IPS-20b (cell line): Measurements from ENCODE around the gene DLG2.

ENCODE experiments used
- H3K27ac ChIP-seq: one replicate; pipeline ENCODE4 v1.5.1; 2013; ENCODE audit warnings: low read length
- H3K27me3 ChIP-seq: 2 replicates; pipeline ENCODE4 v1.6.1; 2013; ENCODE audit warnings: mild to moderate bottlenecking, low read length, inconsistent platforms; ENCODE audit not compliant: insufficient read depth
- H3K36me3 ChIP-seq: 2 replicates; pipeline ENCODE4 v1.6.1; 2013; ENCODE audit warnings: low read depth, mild to moderate bottlenecking, inconsistent platforms, low read length, moderate library complexity; ENCODE audit not compliant: insufficient read depth
- H3K4me1 ChIP-seq: 2 replicates; pipeline ENCODE4 v1.6.1; 2013; ENCODE audit warnings: mild to moderate bottlenecking, control low read depth, inconsistent platforms, low read length, moderate library complexity; ENCODE audit not compliant: insufficient read depth
- H3K4me3 ChIP-seq: 2 replicates; pipeline ENCODE4 v1.5.1; 2013; ENCODE audit warnings: mild to moderate bottlenecking, low read length, inconsistent platforms
- H3K9ac ChIP-seq: 2 replicates; pipeline ENCODE4 v1.6.1; 2013; ENCODE audit warnings: low read depth, mild to moderate bottlenecking, inconsistent platforms, low read length, moderate library complexity
- H3K9me3 ChIP-seq: 2 replicates; pipeline ENCODE4 v1.6.1; 2013; ENCODE audit warnings: mild to moderate bottlenecking, low read depth, low read length, inconsistent platforms; ENCODE audit not compliant: insufficient read depth

The DLG2 gene

DNA sequence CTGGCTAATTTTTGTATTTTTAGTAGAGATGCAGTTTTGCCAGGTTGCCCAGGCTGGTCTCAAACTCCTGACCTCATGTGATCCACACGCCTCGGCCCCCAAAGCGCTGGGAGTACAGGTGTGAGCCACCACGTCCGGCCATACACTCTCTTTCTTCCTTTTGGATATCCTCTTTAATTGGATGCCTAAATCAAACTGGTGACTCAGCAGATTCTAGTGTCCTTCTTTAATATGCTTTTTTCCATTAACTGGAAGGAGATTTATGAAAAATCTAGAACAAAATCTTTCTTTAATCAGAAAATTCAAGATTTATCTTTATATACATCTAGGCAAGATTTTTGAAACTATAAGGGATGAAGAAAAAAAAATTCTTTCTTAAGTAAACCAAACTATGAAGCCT is 1371.7 kb downstream of the DLG2 start:
- no peaks in the 10 kb centered on the region for H3K9me3 ChIP-seq
- no peak overlapping the region for H3K27ac ChIP-seq
- H3K9ac ChIP-seq, result no peak overlapping the region
- H3K36me3 ChIP-seq, result no peaks in the 10 kb centered on the region
- H3K4me1 ChIP-seq, result no peaks in the 10 kb centered on the region
- no peaks in the 10 kb centered on the region for H3K27me3 ChIP-seq
- H3K4me3 ChIP-seq, result no peak overlapping the region

DNA sequence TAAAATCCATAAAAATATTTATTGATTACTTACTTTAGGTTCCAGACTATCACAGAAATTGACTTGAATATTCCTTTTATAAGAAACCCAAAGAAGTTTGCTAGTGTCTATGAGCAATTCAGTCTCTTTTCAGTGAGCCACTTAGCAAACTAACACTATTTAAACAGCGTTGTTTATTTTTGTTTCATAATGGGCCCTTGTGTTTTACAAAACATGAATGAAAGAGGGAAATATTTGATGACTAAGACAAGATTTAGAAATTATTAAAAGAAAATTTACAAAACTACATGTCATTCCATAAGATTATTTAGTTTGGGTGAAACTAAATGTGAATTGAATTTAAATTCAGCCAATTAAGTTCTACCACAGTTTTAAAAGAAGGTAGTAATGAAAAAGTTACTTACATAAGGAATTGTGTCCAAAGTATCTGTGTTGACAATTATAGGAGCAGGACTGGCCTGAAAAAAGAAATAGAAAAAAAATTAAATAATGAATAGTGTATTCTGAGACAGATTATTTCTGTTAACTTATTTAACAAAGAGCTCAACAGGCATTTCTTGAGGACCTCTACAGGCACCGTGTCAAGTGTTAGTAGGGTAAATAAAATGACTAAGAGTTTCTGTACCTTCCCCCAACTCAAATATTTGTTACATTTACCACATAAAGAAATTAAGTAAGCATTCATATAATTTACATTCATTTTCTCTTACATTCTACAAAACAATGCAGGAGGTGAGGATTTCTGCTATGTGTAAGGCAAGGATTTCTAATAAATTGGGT is 1376.1 kb downstream of the DLG2 start:
- Histone ChIP-seq H3K4me3 (no peak overlapping the region), H3K27me3 (no peaks in the 10 kb centered on the region), H3K9ac (no peak overlapping the region), H3K4me1 (no peaks in the 10 kb centered on the region), H3K9me3 (no peaks in the 10 kb centered on the region), H3K36me3 (no peaks in the 10 kb centered on the region), H3K27ac (no peak overlapping the region)

DNA sequence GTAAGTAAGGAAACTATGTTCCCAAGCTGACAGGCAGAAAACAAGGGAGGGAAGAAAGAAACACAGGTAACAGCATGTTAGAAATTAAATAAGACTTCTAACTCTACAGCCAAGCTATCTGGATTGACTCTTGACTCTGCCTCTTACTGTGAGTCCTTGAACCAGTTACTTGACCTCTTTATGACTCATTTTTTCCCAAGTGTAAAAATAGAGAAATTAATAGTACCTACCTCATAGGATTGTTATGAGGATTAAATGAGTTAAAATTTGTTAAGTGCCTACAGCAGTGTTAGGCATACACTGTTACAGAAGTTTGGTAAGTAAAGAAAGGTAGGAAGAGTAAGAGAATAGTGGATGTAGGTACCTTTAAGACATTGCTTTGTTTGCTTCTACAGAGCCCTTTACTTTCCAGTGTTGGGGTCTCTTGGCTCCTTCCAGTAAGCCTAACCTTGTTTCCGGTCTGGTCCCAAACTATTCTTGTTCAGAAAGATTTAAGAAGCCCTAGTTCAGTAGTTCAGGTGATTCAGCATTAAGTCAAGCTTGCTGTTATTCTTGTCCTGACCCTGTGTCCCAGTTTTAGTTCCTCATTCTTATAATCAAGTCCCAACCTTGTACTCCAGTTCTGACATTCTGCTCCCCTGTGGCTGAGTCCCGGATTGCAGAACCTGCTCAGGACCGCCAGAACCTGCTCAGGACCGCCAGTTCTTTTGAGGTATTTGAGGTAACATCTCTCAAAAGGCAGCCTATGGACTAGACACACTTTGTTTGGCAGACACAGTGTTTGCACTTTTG is 1377.6 kb downstream of the DLG2 start:
- Histone ChIP-seq H3K9ac (no peak overlapping the region), H3K27ac (no peak overlapping the region), H3K27me3 (no peaks in the 10 kb centered on the region), H3K4me3 (no peak overlapping the region), H3K9me3 (no peaks in the 10 kb centered on the region), H3K4me1 (no peaks in the 10 kb centered on the region), H3K36me3 (no peaks in the 10 kb centered on the region)

DNA sequence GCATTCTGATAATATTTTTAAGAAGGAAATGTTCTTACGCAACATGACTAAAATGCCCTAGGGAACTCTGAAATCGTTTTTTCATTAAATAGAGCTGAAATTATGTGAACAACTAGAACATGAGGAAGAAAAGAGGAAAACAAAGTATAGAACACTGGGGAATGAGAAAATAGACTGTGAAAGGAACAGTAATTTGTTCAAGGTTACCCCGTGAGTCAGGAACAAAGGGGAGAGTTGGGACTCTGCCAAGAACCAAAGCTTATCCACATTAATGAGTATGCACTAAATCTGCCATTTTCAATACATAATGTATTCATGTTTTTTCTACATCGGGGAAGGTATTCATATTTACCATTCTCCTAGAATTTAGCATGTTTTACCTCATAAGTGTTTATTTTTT is 1379.2 kb downstream of the DLG2 start:
- Histone ChIP-seq H3K4me1 (no peaks in the 10 kb centered on the region), H3K27ac (no peak overlapping the region), H3K9ac (no peak overlapping the region), H3K27me3 (no peaks in the 10 kb centered on the region), H3K9me3 (no peaks in the 10 kb centered on the region), H3K36me3 (no peaks in the 10 kb centered on the region), H3K4me3 (no peak overlapping the region)

DNA sequence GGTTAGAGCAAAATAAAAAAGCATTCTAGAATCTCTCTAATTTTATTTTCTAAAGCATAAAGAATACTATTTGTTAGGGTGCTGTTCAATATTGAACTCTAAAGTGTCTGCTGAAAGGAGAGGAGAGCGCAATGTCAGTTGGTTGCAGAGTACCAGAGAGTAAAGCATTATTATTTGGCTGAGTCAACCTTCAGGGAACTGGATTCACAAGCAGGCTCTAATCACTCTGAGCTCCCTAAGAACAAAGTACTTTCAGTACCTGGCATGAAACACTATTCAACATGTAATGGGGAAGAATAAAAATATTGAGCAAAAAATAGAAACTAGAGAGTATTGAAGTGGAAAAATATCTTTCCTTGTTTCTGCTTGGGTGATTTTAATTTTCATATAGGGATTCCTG is 1380.0 kb downstream of the DLG2 start:
- H3K9ac ChIP-seq, result no peak overlapping the region
- no peak overlapping the region for H3K4me3 ChIP-seq
- no peaks in the 10 kb centered on the region for H3K9me3 ChIP-seq
- peaks cover under 1% of the 10 kb centered on the region; the same call in 1 of the 2 replicates for H3K4me1 ChIP-seq
- no peaks in the 10 kb centered on the region for H3K36me3 ChIP-seq
- H3K27me3 ChIP-seq, result no peaks in the 10 kb centered on the region
- H3K27ac ChIP-seq, result no peak overlapping the region

DNA sequence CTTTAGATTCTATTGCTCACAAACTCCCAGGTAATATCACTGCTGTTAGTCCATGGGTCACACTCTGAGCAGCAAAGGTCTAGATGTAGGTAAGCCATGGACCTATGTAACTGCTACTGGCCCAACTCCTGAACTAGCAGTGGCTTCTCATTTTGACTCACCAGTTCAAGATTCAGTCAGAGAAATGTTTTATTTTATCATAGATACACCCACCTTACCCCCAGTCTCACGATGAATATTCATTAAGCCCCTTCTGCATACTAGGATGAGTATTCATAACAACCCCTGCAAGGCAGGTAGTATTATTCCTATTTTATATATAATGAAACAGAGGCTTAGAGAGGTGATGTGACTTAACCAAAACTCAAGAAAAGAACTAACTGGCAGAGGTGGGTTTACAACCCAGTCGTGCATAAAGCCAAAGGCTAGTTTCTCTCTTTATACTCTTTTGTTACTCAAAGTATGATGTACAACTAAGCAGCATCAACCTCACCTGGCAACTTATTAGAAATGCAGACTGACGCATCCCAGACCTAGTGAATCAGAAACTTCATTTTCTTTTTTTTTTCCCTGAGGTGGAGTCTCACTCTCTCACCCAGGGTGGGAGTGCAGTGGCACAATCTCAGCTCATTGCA is 1383.4 kb downstream of the DLG2 start:
- Histone ChIP-seq H3K9ac (no peak overlapping the region), H3K36me3 (no peaks in the 10 kb centered on the region), H3K4me3 (no peak overlapping the region), H3K4me1 (peaks cover 18% of the 10 kb centered on the region), H3K27me3 (no peaks in the 10 kb centered on the region), H3K27ac (no peak overlapping the region), H3K9me3 (no peaks in the 10 kb centered on the region)

DNA sequence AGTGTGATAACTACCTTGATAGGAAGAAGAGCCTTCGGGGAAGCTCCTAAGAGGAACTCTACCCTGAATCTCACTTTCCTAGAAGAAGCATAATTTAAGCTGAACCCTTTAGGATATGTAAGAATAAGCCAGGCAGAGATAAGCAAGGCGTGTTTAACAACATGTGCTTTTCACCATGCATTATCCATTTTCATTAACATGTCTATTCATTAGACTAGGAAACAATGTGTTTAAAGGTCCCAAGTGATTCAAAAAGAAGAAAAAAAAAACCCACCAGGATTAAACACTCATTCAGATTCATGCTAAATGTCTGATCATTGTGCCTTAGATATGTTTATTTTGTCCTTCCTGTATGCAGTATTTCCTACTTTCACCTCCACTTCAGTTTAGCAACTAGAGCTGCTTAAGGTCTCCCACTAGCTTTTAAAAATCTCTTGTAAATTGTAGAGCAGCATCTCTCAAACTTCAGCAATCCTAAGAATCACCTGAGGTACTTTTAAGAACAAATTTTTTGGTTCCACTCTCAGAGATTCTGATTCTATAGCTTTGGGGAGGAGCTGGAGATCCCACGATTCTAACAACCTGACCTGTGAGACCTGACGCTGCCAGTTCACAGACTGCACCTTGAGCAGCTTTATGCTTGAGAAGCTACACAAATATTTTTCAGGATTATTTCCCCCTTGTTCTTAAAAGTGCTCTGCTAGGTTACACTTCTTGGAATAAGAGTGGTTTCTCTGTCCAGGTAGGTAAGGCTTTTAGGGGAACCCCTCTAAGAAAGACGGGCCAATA is 1385.6 kb downstream of the DLG2 start:
- H3K9me3 ChIP-seq, result no peaks in the 10 kb centered on the region
- H3K4me1 ChIP-seq, result peaks cover 18% of the 10 kb centered on the region
- no peaks in the 10 kb centered on the region for H3K27me3 ChIP-seq
- H3K9ac ChIP-seq, result peak overlapping the region; percentile 17; the same call in 1 of the 2 replicates
- no peak overlapping the region for H3K27ac ChIP-seq
- H3K4me3 ChIP-seq, result no peak overlapping the region
- H3K36me3 ChIP-seq, result no peaks in the 10 kb centered on the region

DNA sequence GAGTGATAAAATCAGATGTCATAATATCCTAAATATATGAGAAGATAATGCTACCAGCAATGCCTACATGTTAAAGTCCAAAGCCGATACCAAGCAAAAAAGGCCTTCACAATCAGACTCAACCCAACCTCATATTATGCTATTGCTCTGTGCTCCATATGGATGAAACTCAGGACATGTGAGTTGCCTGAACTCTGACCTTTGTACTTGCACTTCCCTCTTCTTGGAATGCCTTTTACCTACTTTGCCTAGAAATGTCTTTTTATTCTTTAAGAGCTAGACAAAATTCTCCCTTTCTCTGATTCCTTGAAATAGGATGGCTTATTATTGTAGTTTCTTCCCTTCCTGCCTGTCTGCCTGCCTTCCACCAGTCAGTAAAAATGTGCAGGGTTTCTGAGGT is 1386.3 kb downstream of the DLG2 start:
- H3K36me3 ChIP-seq, result no peaks in the 10 kb centered on the region

DNA sequence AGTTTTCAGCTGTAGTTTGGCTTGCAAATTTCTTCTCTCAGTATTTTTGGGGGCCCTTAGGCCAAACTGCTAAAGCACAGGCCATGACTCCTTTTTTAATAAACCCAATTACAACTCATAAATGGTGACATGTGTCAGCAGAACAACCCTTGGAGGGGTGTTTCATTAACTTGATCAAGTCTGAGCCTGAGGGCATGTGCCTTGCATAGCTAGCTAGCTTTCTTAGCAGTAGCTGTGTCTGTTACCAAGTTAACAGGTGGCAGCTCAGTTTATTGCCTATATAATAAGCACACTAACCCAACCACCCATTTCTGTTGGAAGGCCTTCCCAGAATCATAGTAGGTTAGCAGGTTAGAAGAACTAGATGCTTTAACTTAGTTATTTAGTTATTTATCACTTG is 1390.7 kb downstream of the DLG2 start:
- Histone ChIP-seq H3K4me1 (peaks cover 22% of the 10 kb centered on the region), H3K36me3 (no peaks in the 10 kb centered on the region), H3K27me3 (no peaks in the 10 kb centered on the region), H3K27ac (no peak overlapping the region), H3K9me3 (no peaks in the 10 kb centered on the region), H3K4me3 (no peak overlapping the region), H3K9ac (no peak overlapping the region)

More for the DNA sequence above, 1386.3 kb downstream of the DLG2 start:
- Histone ChIP-seq H3K27ac (no peak overlapping the region), H3K4me1 (peaks cover 18% of the 10 kb centered on the region), H3K4me3 (no peak overlapping the region), H3K9me3 (no peaks in the 10 kb centered on the region), H3K27me3 (no peaks in the 10 kb centered on the region), H3K9ac (no peak overlapping the region; the same call in 1 of the 2 replicates)

DNA sequence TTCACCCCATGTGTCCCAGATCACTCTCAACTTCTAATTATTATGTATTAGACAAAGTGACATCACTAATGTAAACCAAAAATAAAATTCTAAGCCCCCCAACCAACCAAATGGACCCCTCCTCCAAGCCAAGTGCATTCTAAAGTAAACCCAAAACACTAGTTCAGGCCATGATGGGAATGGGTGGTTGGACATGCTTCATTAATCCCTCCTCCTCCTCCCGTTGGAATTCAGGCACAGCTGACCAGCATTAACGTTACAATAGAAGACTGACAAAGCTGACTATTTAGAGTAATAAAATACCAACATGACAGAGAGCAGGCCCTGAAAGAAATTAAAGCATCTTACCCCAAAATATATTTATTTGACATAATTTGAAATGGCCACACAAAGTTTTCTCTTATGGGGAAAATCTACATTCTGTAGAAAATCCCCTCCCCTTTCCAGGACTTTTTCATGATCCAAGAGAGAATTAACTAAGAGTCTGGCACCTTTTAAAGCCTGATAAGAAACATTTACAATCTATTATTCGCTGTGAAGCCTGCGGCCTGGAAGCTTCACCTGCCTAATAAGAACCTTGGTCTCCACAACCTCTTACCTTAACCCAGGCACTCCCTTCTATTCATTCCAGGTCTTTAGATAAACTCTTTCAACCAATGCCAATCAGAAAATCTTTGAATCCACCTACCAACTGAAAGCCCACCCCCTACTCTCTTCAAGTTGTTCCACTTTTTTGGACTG is 1392.5 kb downstream of the DLG2 start:
- Histone ChIP-seq H3K27me3 (no peaks in the 10 kb centered on the region), H3K9ac (peak overlapping the region; percentile 34; the same call in 1 of the 2 replicates), H3K4me3 (no peak overlapping the region), H3K27ac (no peak overlapping the region), H3K9me3 (no peaks in the 10 kb centered on the region), H3K36me3 (no peaks in the 10 kb centered on the region), H3K4me1 (peaks cover 10% of the 10 kb centered on the region)

DNA sequence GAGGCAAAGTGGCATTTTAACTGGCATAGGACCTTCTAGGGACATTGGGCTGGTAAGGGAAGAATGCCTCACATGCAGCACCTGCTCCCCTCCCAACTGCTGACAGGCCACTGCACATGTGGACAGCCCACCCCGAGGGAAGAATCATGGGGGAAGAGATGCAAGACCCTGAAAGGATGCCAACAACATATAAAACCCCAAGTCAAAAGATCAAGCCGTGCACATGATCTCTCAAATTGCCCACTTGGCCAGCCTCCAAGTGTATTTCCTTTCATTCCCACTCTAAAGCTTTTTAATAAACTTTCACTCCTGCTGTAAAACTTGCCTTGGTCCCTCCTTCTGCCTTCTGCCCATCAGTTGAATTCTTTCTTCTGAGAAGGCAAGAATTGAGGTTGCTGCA is 1393.1 kb downstream of the DLG2 start:
- peaks cover 10% of the 10 kb centered on the region for H3K4me1 ChIP-seq
- H3K27ac ChIP-seq, result no peak overlapping the region
- no peak overlapping the region for H3K4me3 ChIP-seq
- H3K9me3 ChIP-seq, result no peaks in the 10 kb centered on the region
- no peak overlapping the region for H3K9ac ChIP-seq
- H3K27me3 ChIP-seq, result no peaks in the 10 kb centered on the region
- no peaks in the 10 kb centered on the region for H3K36me3 ChIP-seq
